Right lobe of liver (tissue), 6 donors: ENCODE data around the gene CNTNAP5. TPM values are rescaled to one million over a fixed set of nuclear protein-coding genes. Genes with fewer than 3 reads are reported as not detected.

ENCODE experiments used
- ATAC-seq, 4 donors: fragments of 200-7000 bp; cut with Tn5 transposase; one replicate each; pipeline ENCODE4 v1.9.1; 2020; ENCODE audit warnings: mild to moderate bottlenecking in 4 of 4, moderate library complexity in 4 of 4
- DNase-seq, 3 donors: peaks; one replicate each; pipeline ENCODE4 v3.0.0-alpha.2; 2020
- H3K27ac ChIP-seq, 3 donors: fragments of 200-600 bp; one replicate each; pipeline ENCODE4 v1.8.0; 2022
- H3K27me3 ChIP-seq, 2 donors: fragments of 200-600 bp; one replicate each; pipeline ENCODE4 v1.8.0; 2022
- H3K36me3 ChIP-seq, 4 donors: fragments of 200-600 bp; sonication (generic) in 1 of 4; one replicate each; pipeline versions ENCODE4 v1.5.1 to v1.8.0; 2017 to 2022; ENCODE audit warnings: control low read depth in 1 of 4
- H3K4me1 ChIP-seq, 4 donors: fragments of 200-600 bp; sonication (generic) in 1 of 4; one replicate each; pipeline versions ENCODE4 v1.5.1 to v1.8.0; 2017 to 2022; ENCODE audit warnings: control low read depth in 1 of 4
- H3K4me3 ChIP-seq, 3 donors: fragments of 200-600 bp; one replicate each; pipeline ENCODE4 v1.8.0; 2022
- H3K9me3 ChIP-seq, 4 donors: fragments of 200-600 bp; sonication (generic) in 1 of 4; one replicate each; pipeline versions ENCODE4 v1.5.1 to v1.8.0; 2017 to 2022; ENCODE audit warnings: control low read depth in 1 of 4
- CTCF ChIP-seq, 4 donors: fragments of 200-600 bp in 3 of 4; fragments of 450-650 bp in 1 of 4; IDR thresholded peaks; one replicate each; pipeline versions ENCODE4 v1.5.1 to v1.8.0; 2016 to 2022; ENCODE audit warnings: antibody characterized with exemption in 4 of 4, mild to moderate bottlenecking in 2 of 4
- POLR2A ChIP-seq: fragments of 450-650 bp; IDR thresholded peaks from one replicate; pipeline ENCODE4 v1.6.1; 2017; ENCODE audit warnings: antibody characterized with exemption, mild to moderate bottlenecking
- WGBS: methylation state at CpG from one replicate; pipeline ENCODE4 v1.1.6; 2018; ENCODE audit warnings: low coverage, low lambda C conversion rate; ENCODE audit not compliant: insufficient coverage; ENCODE audit errors: missing lambda C conversion rate; 5-methylcytosine and 5-hydroxymethylcytosine counted together
- intact Hi-C, 2 donors: fragments of 100-400 bp; cut with DNase I; formaldehyde crosslinking; loops; one replicate each; pipeline versions ENCODE4 v1.11.2 to v1.14.1; 2022
- total RNA-seq, 6 experiments: library from RNA; depleted of rRNA in 2 of 6; stranded (reverse); fragments of >200 nt in 2 of 6; fragmentation: NEBNext Ultra II Directional in 3 of 6; extraction: Animal tissue kit (Norgen Biotek cat#: 25700) in 3 of 6; gene quantifications; one replicate each; pipeline versions ENCODE4 v1.1.0 to v1.2.4, GENCODE V29; 2016 to 2023
- donor health status: DM: no; HTN: yes; CAD: no.
- donor health status: DM: no; HTN: no; CAD: no.
- donor health status: DM: no; HTN: no; CAD: no.
- donor health status: DM: no; HTN: yes; CAD: no.
- donor health status: DM: no; HTN: yes; CAD: no.

Gene CNTNAP5
- total RNA-seq, 6 experiments from 2014 or later, result not detected

GRCh38 chr2:124580263-124580662 is 555.2 kb downstream of the CNTNAP5 start:
- Histone ChIP-seq H3K27me3 (no peaks in the 10 kb centered on the region), H3K9me3 (no peaks in the 10 kb centered on the region), H3K4me1 (peaks cover 0 to 5% (median 0%) of the 10 kb centered on the region in 4 donors), H3K4me3 (no peak overlapping the region), H3K27ac (no peak overlapping the region), H3K36me3 (no peaks in the 10 kb centered on the region)
- intact Hi-C loops, result no loop called here
- WGBS, result 32% methylated on average over 4 of the region's 4 CpGs
- DNase-seq, result no peak
- ATAC-seq, result no peak
- TF ChIP-seq CTCF (IDR thresholded peaks at IDR 0.05) (no peak), POLR2A (no peak)

- Histone ChIP-seq H3K4me1 (no peaks in the 10 kb centered on the region), H3K27ac (no peak overlapping the region), H3K36me3 (no peaks in the 10 kb centered on the region), H3K4me3 (no peak overlapping the region), H3K9me3 (no peaks in the 10 kb centered on the region), H3K27me3 (no peaks in the 10 kb centered on the region)
- TF ChIP-seq CTCF (IDR thresholded peaks at IDR 0.05), result no peak
- TF ChIP-seq POLR2A, result no peak
- intact Hi-C loops, result no loop called here
- DNase-seq (peak in 1 of 3 donors; percentile 21), ATAC-seq (peak in 1 of 4 donors; percentile 71)
Observed at GRCh38 chr2:124582387-124582786, 557.3 kb downstream of the CNTNAP5 start.

GRCh38 chr2:124584615-124585014 is 559.5 kb downstream of the CNTNAP5 start:
- Histone ChIP-seq H3K4me3 (no peak overlapping the region), H3K27me3 (no peaks in the 10 kb centered on the region), H3K36me3 (no peaks in the 10 kb centered on the region), H3K4me1 (no peaks in the 10 kb centered on the region), H3K27ac (no peak overlapping the region), H3K9me3 (no peaks in the 10 kb centered on the region)
- 86% methylated on average over 4 of the region's 4 CpGs for WGBS
- TF ChIP-seq CTCF (IDR thresholded peaks at IDR 0.05) (no peak), POLR2A (no peak)
- ATAC-seq (no peak), DNase-seq (no peak)
- intact Hi-C loops, result no loop called here

- TF ChIP-seq POLR2A (no peak), CTCF (IDR thresholded peaks at IDR 0.05) (no peak)
- Histone ChIP-seq H3K4me1 (no peaks in the 10 kb centered on the region), H3K4me3 (no peak overlapping the region), H3K27ac (no peak overlapping the region), H3K9me3 (no peaks in the 10 kb centered on the region), H3K27me3 (no peaks in the 10 kb centered on the region), H3K36me3 (no peaks in the 10 kb centered on the region)
- 27% methylated on average over 1 of the region's 1 CpG for WGBS
- no peak for DNase-seq
- intact Hi-C loops, result no loop called here
- ATAC-seq, result no peak
Observed at GRCh38 chr2:124585277-124585676, 560.2 kb downstream of the CNTNAP5 start.

GRCh38 chr2:124586210-124586609 is 561.1 kb downstream of the CNTNAP5 start:
- intact Hi-C loops, result no loop called here
- 88% methylated on average over 3 of the region's 3 CpGs for WGBS
- Histone ChIP-seq H3K4me3 (no peak overlapping the region), H3K36me3 (no peaks in the 10 kb centered on the region), H3K27ac (no peak overlapping the region), H3K4me1 (no peaks in the 10 kb centered on the region), H3K27me3 (no peaks in the 10 kb centered on the region), H3K9me3 (no peaks in the 10 kb centered on the region)
- ATAC-seq, result no peak
- no peak for DNase-seq
- TF ChIP-seq POLR2A (no peak), CTCF (IDR thresholded peaks at IDR 0.05) (no peak)
